GM19238 (cell line): ENCODE results near the gene PARG.
"Not testable (repeated sequence)": the region's sequence is repeated elsewhere in the genome, so short reads cannot be mapped to it uniquely, and the experiment has no call there.

Source experiments
- DNase-seq: peaks from one replicate; pipeline ENCODE4 v3.0.0; 2011; ENCODE audit warnings: low spot score; ENCODE audit not compliant: insufficient read length

PARG gene

GRCh38 chr10:49830846-49831245 is 111.0 kb downstream of the PARG start:
- DNase-seq = no peak

DNA sequence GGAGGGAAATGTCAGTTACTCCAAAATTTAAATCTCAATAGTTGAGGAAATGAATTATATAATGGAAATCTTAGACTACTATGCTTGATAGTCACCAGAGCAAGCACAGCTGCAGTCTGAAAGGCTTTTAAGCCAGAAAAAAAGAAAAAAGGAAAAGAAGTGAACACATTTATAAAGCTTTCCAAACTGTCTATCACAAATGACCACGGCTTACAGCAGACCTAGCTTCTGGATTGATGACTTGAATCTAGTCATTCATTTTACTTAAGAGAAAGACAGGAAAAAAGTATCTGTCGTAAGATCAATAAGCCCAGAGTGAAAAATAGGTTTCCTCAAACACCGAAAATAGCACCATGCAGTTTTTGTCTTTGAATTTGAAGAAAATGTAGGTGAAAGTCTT is 111.8 kb downstream of the PARG start:
- no peak for DNase-seq

DNA sequence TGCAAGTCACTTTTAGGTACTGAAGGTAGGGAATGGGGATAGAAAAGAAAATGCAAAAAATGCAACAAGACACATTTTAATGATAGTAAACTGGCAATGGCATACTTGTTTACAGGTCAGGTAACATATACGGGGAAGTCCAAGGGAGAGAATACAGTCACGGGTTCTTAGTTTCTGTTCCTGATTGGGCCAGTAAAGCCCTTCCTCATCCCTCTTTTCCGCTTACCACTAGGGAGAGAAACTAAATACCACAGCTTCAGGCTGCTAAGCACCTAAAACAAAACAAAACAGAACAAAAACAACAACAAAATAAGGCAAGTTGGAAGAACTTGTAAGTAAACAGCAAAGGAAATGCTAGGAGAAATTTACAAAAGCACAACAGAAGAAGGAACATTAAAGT is 114.5 kb downstream of the PARG start:
- DNase-seq = no peak

DNA sequence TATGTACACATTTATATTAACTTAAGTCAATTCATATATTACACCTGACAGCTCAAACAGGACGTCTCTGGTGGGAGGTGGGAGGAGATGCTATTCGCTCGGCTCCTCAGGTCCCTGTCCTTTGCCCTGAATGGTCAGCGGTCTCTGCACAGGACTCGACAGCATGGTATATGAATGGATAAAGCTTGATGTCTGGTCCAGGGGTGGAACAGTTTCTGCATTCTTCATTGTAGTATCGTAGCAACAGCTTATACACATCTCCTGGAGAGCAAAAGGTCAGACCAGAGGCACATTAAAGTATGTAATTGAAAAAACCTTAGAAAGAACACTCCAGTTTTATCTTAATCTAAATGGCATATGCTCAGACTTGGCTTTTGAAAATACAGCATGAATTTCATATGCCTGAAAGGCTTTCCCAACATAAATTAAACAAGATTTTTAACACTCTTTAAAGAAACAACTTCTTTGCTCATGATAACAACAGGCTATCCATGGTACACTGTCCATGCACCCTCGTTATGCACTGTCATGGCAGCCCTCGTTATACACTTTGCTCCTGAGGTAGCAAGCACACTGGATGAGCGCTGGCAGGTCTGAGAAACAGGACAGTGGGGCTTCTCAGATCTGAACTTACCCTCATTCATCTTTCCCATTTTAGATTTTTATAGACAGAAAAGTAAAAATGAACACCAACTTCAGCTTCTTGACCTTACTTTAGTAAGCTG is 122.4 kb downstream of the PARG start:
- DNase-seq = no peak

DNA sequence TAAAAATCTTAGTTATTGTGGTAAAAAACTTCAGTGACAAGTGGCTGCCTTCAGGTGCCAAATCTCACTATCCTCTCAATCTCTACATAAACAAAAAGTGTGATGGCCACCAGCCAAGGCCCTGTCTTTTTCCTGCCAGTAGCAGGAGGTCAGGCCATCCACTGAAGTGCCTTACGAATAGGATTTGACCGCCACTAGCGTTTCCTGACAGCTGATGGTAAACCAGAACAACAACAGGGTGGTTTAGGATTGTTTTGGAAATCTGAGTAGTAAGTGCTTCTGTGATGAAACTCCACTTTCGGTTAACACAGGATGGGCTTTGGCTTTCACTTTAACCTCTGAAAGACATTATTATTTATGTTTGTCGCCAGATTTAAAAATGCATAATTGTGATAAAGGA is 124.0 kb downstream of the PARG start:
- DNase-seq = no peak

DNA sequence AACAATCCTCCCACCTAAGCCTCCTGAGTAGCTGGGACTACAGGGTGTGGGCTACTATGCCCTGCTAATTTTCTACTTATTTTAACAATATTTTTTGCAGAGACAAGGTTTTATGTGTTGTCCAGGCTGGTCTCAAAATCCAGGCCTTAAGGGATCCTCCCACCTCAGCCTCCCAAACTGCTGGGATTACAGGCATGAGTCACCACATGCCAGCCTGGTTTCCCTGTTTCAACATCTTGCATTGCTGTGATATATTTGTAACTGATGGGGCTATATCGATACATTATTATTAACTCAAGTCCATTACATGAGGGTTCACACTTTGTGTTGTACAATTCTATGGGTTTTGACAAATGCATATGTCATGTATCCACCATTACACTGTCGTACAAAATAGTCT is 137.8 kb downstream of the PARG start:
- no peak for DNase-seq

DNA sequence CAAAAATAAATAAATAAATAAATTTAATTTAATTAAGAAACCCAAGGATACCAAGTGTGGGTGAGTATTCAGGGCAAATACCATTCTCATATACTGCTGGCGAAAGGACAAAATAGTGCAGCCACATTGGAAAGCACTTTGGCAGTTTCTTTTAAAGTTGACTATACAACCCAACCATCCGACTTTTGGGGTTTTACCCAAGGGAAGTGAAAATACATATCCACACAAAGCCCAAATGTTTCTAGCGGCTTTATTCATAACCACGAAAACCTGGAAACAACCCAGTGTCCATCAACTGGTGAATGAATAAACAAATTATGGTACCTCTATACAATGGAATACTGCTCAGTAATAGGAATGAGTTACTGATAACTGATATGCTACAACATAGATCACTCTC is 143.6 kb downstream of the PARG start:
- DNase-seq = no peak

DNA sequence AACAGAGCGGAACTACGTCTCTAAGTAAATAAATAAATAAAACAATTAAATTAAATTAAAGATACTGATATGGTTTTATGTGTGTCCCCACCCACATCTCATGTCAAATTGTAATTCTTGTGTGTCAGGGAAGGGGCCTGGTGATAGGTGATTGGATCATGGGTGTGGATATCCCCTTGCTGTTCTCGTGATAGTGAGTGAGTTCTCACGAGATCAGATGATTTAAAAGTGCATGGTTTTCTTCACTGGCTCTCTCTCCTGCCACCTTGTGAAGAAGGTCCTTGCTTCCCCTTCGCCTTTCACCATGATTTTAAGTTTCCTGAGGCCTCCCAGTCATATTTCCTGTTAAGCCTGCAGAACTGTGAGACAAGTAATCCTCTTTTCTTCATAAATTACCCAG is 150.7 kb downstream of the PARG start:
- no peak for DNase-seq

DNA sequence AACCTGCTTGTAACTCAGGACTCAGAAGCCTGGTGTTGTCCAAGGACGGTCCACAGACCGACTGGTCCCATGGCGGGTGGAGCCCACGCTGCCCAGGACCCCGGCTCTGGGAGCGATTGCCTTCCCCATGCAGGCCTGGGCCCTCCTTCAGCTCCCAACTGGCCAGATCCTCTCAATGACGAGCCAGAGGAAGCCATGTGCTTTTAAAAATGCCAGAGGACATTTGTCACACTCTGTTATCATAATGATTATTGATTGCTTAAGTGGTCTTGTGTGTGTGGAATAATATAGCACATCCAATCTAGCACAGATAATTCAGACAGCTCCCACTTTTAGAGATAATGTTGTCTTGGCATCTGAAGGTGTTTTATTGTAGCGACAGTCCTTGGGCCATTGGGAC is 157.1 kb downstream of the PARG start:
- DNase-seq = no peak

DNA sequence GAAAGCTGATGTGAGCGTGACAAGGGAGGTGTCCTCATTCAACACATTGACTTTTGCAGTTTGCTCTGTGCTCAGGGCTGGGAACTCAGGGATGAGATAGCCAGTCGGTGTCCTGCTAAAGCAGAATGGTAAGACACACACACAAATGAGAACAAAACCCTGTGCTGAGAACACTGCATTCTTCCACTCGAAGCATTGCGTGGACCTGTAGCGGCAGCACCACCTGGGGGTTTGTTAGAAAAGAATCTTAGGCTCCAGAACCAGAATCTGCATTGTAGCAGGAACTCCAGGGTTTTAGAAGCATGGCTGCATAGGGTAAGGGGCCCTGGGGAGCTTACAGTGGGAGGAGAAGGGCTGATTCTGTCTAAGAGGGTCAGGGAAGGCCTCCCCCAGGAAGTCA is 158.2 kb downstream of the PARG start:
- DNase-seq = no peak

- no peak for DNase-seq
Observed at GRCh38 chr10:49781247-49781646, 160.6 kb downstream of the PARG start.

DNA sequence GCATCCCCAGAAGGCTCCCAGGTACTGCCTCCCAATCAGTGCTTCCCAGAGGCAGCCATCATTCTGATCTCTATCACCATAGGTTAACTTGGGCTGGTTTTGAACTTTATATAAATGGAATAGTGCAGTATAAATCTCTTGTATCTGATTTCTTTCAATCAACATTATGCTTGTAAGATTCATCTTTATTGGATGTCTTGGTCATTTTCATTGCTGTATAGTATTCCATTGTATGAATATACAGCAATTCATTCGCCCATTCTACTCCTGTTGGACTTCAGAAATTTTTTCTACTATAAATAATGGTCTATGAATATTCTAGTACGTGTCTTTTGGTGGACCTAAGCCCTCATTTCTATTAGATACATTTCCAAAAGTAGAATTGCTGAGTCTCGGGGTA is 163.6 kb downstream of the PARG start:
- DNase-seq = no peak

GRCh38 chr10:49776851-49777250 is 165.0 kb downstream of the PARG start:
- no peak for DNase-seq

GRCh38 chr10:49775014-49775413 is 166.8 kb downstream of the PARG start:
- no peak for DNase-seq

- DNase-seq = not testable (repeated sequence)
Observed at GRCh38 chr10:49772944-49773343, 168.9 kb downstream of the PARG start.

DNA sequence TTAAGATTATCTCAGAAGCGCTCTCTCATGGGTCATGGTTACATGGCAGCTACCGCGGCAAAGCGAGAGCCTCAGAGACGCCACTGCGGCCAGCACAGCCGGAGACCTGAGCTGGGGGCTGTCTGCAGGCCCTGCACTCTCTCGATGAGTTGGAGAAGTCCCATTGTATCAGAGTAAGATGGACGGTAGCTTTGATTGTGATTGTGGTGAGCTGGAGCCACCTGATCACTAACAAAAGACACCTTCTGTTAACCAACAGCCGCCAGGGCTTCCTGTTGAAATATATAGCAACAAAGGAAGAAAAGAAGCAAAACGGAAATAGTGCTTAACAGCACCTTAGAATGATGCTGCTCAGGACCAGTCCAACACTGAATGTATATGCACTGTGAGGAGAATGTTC is 170.8 kb downstream of the PARG start:
- not testable (repeated sequence) for DNase-seq

- DNase-seq = no peak
Observed at GRCh38 chr10:49769692-49770091, 172.1 kb downstream of the PARG start.

- no peak for DNase-seq
Observed at GRCh38 chr10:49768731-49769130, 173.1 kb downstream of the PARG start.

- no peak for DNase-seq
Observed at GRCh38 chr10:49768329-49768728, 173.5 kb downstream of the PARG start.
